K562 (cell line): ENCODE measurements around the gene DNAJC2. TPM values are rescaled to one million over a fixed set of nuclear protein-coding genes. Genes with fewer than 3 reads are reported as not detected.

Experiments used
- ATAC-seq: fragments of 200-7000 bp; cut with Tn5 transposase; 3 replicates; pipeline ENCODE4 v1.9.1; 2020; ENCODE audit warnings: moderate library complexity
- BruUV-seq: library from RNA; stranded (reverse); fragments of 400-500 nt; replicated peaks from 2 replicates; lab custom pipeline; 2021; lab: Mats Ljungman, UMichigan
- CTCF ChIA-PET: fragments of 300-600 bp; formaldehyde crosslinking; extraction: SDS; loops from one replicate; lab custom pipeline; 2021; ENCODE audit warnings: low intra/inter-chr PET ratio; lab: Yijun Ruan, JAX
- POLR2A ChIA-PET: fragments of 300-600, 350-650 bp; sonication (Branson Sonifier 250); formaldehyde crosslinking; extraction: SDS; loops from one replicate; lab custom pipeline; 2021; ENCODE audit warnings: antibody characterized with exemption, inconsistent platforms; lab: Yijun Ruan, JAX
- DNase-seq, 4 experiments: peaks; one replicate each; pipeline versions ENCODE4 v3.0.0 to v3.0.0-alpha.2; 2011 to 2018; ENCODE audit warnings: low spot score in 3 of 4, mixed read lengths in 3 of 4; ENCODE audit errors: extremely low read depth in 1 of 4
- FAIRE-seq: peaks from 2 replicates; lab custom pipeline; 2011; peaks lifted over from hg19 to GRCh38; lab: Jason Lieb, UNC
- H2AFZ ChIP-seq: 2 replicates; pipeline ENCODE4 v1.6.0; 2011; ENCODE audit warnings: low read depth, low read length, control low read depth, inconsistent platforms
- H3K27ac ChIP-seq: fragments of 200-600 bp; 3 replicates; pipeline ENCODE4 v1.8.0; 2011; ENCODE audit warnings: low read depth, mild to moderate bottlenecking, control low read depth, inconsistent platforms, low read length, moderate library complexity, mixed read lengths; ENCODE audit errors: extremely low read depth
- H3K27me3 ChIP-seq, 2 experiments: fragments of 300-600 bp in 1 of 2; 2 replicates in 1 of 2; 3 replicates in 1 of 2; pipeline versions ENCODE4 v1.6.0 to v1.8.0; 2011; ENCODE audit warnings: inconsistent platforms in 2 of 2, low read length in 2 of 2, mild to moderate bottlenecking in 1 of 2, mixed read lengths in 1 of 2, moderate library complexity in 1 of 2; ENCODE audit not compliant: control insufficient read depth in 2 of 2, insufficient read depth in 2 of 2
- H3K36me3 ChIP-seq: fragments of 300-600 bp; 3 replicates; pipeline ENCODE4 v1.8.0; 2011; ENCODE audit warnings: mild to moderate bottlenecking, low read length, inconsistent platforms; ENCODE audit not compliant: control insufficient read depth, insufficient read depth
- H3K4me1 ChIP-seq, 2 experiments: fragments of 200-600 bp in 1 of 2; replicated peaks in 1 of 2; 2 replicates in 1 of 2; 3 replicates in 1 of 2; pipeline versions ENCODE4 v1.5.1 to v1.8.0; 2011; ENCODE audit warnings: inconsistent platforms in 2 of 2, low read length in 2 of 2, mild to moderate bottlenecking in 1 of 2, mixed read lengths in 1 of 2, moderate library complexity in 1 of 2; ENCODE audit not compliant: control insufficient read depth in 2 of 2, insufficient read depth in 2 of 2
- H3K4me2 ChIP-seq: 2 replicates; pipeline ENCODE4 v1.6.1; 2011; ENCODE audit warnings: low read length, control low read depth, inconsistent platforms, mixed read lengths; ENCODE audit not compliant: insufficient read depth
- H3K4me3 ChIP-seq: fragments of 200-600 bp; sonication (generic), shearing (Covaris generic); 2 replicates; pipeline ENCODE4 v1.5.1; 2016; ENCODE audit warnings: control low read depth, inconsistent platforms
- H3K79me2 ChIP-seq: fragments of 200-600 bp; 3 replicates; pipeline ENCODE4 v1.8.0; 2011; ENCODE audit warnings: low read length, inconsistent platforms; ENCODE audit not compliant: control insufficient read depth, insufficient read depth
- H3K9ac ChIP-seq, 2 experiments: 2 replicates each; pipeline versions ENCODE4 v1.6.0 to v1.6.1; 2011; ENCODE audit warnings: low read depth in 2 of 2, low read length in 2 of 2, control low read depth in 1 of 2, inconsistent platforms in 1 of 2, mild to moderate bottlenecking in 1 of 2, mixed read lengths in 1 of 2; ENCODE audit not compliant: insufficient read depth in 1 of 2
- H3K9me1 ChIP-seq: one replicate; pipeline ENCODE4 v1.6.0; 2011; ENCODE audit warnings: inconsistent platforms, mild to moderate bottlenecking, low read length, moderate library complexity; ENCODE audit not compliant: control insufficient read depth, insufficient read depth
- H3K9me3 ChIP-seq: replicated peaks from 2 replicates; pipeline ENCODE4 v1.5.1; 2011; ENCODE audit warnings: low read depth, low read length, inconsistent platforms; ENCODE audit not compliant: control insufficient read depth, insufficient read depth
- H4K20me1 ChIP-seq: replicated peaks from 2 replicates; pipeline ENCODE4 v1.6.1; 2011; ENCODE audit warnings: low read length, inconsistent platforms, mixed read lengths; ENCODE audit not compliant: control insufficient read depth, insufficient read depth
- BCOR ChIP-seq: fragments of 450-650 bp; IDR thresholded peaks from 2 replicates; pipeline ENCODE4 v1.6.1; 2016
- HDAC8 ChIP-seq: fragments of 450-650 bp; IDR thresholded peaks from 2 replicates; pipeline ENCODE4 v1.6.1; 2016; ENCODE audit warnings: mild to moderate bottlenecking, missing genetic modification characterization, moderate library complexity, missing compliant biosample characterization
- MTA2 ChIP-seq: fragments of 450-650 bp; IDR thresholded peaks from 2 replicates; pipeline ENCODE4 v1.6.1; 2016; ENCODE audit warnings: low read depth
- NR2C1 ChIP-seq, 2 experiments: fragments of 450-650 bp; IDR thresholded peaks; 2 replicates each; pipeline ENCODE4 v1.6.1; 2017; ENCODE audit warnings: mild to moderate bottlenecking in 2 of 2, antibody characterized with exemption in 1 of 2, inconsistent platforms in 1 of 2, missing compliant biosample characterization in 1 of 2, missing genetic modification characterization in 1 of 2
- NR2C2 ChIP-seq, 2 experiments: fragments of 200-800 bp in 1 of 2; sonication (Bioruptor generic) in 1 of 2; sonication (generic) in 1 of 2; formaldehyde crosslinking in 1 of 2; IDR thresholded peaks; 2 replicates each; pipeline versions ENCODE4 v1.6.1 to v1.8.0; 2016 to 2022; ENCODE audit warnings: mild to moderate bottlenecking in 1 of 2, missing compliant biosample characterization in 1 of 2, missing genetic modification characterization in 1 of 2, missing genetic modification reagents in 1 of 2
- NR3C1 ChIP-seq: sonication (generic); formaldehyde crosslinking; IDR thresholded peaks from 2 replicates; pipeline ENCODE4 v1.8.1; 2022; ENCODE audit warnings: missing genetic modification reagents
- SIX5 ChIP-seq, 2 experiments: IDR thresholded peaks; 2 replicates each; pipeline ENCODE4 v1.6.1; 2011; ENCODE audit warnings: low read length in 2 of 2, borderline replicate concordance in 1 of 2, low read depth in 1 of 2, mild to moderate bottlenecking in 1 of 2, moderate library complexity in 1 of 2; ENCODE audit not compliant: insufficient read depth in 1 of 2
- SP1 ChIP-seq: sonication (generic); formaldehyde crosslinking; IDR thresholded peaks from 2 replicates; pipeline ENCODE4 v1.8.1; 2022; ENCODE audit warnings: mild to moderate bottlenecking, missing genetic modification reagents
- WGBS: fragments of 100-300 bp; shearing (Covaris generic); methylation state at CpG from one replicate; pipeline ENCODE4 v1.1.6; 2016; ENCODE audit warnings: low coverage, mixed read lengths; ENCODE audit not compliant: insufficient coverage; ENCODE audit errors: missing lambda C conversion rate; 5-methylcytosine and 5-hydroxymethylcytosine counted together
- in situ Hi-C: fragments of 300-500 bp; cut with MboI; formaldehyde crosslinking; loops from 4 replicates; pipeline ENCODE4 v1.15.0; 2018; ENCODE audit warnings: inconsistent platforms, mixed read lengths
- intact Hi-C: fragments of 100-400 bp; cut with micrococcal nuclease; formaldehyde crosslinking; loops from 2 replicates; pipeline ENCODE4 v1.14.2; 2022
- polyA plus RNA-seq, 8 experiments: library from polyadenylated mRNA; depleted of rRNA in 4 of 8; stranded (reverse) in 5 of 8; unstranded in 3 of 8; fragments of >200 nt; fragmentation: Nextera tagmentation in 2 of 8; fragmentation: Illumina TruSeq in 1 of 8; extraction: Ambion mirVana in 2 of 8; extraction: Trizol in 1 of 8; gene quantifications; 2 replicates each; pipeline versions ENCODE4 v1.2.1 to v1.2.3, GENCODE V29; 2011 to 2014; ENCODE audit warnings: inconsistent platforms in 1 of 8, missing spikeins in 1 of 8
- total RNA-seq, 7 experiments: library from RNA; depleted of rRNA in 6 of 7; stranded (reverse); fragments of >200 nt in 6 of 7; fragmentation: Illumina TruSeq in 2 of 7; extraction: Trizol in 2 of 7; gene quantifications; 2 replicates each; pipeline versions ENCODE4 v1.2.1 to v1.2.3, GENCODE V29; 2011 to 2021; ENCODE audit warnings: low replicate concordance in 1 of 7
- TF ChIP-seq, protein P1 (sequence below): fragments of 200-400 bp; formaldehyde crosslinking; IDR thresholded peaks from 2 replicates; pipeline ENCODE4 v1.6.1; 2017; ENCODE audit warnings: mild to moderate bottlenecking, low read depth, low read length, moderate library complexity
- TF ChIP-seq, protein P2 (sequence below): sonication (generic); formaldehyde crosslinking; IDR thresholded peaks from 2 replicates; pipeline ENCODE4 v1.8.1; 2022; ENCODE audit warnings: missing genetic modification reagents
- TF ChIP-seq, protein P3 (sequence below): fragments of 200-800 bp; sonication (Bioruptor generic); IDR thresholded peaks from 2 replicates; pipeline ENCODE4 v1.6.1; 2016; ENCODE audit warnings: missing genetic modification characterization, missing compliant biosample characterization

Gene DNAJC2
- total and polyA plus RNA-seq, 9 of the 15 experiments (the other 6 are each of a cell fraction or from before 2014, with no cell fraction given): 40.2 to 157 (median 92.1) TPM

DNA sequence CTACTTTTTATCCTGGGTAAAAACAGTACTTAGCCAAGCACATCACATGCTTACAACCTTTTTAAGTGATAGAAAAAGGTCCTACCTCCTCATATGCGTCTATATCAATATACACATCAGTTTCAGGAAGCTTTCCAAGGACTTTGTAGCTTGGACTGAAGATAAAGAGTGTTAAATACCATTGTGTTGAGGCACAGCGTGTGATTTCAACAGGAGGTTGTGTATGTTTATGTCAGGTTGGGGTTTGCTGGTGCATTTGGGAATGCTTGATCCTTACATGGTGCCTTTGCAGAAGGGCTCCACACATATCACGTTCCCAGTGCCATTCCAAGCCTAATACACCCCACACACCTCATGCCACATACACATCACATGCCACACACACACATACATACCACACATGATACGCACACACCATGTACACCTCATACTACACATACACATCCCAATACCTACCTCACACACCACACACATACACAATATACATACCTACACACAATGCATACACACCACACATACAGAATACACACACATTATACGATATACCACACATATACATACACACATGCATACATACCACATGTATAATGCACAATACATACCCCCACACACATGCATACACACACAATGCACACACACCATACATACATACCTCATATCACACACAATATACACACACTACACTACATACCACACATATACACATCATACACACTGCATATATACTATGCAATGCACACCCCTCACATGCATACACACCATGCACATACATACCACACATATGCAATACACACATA is 36.0 kb upstream of the DNAJC2 start:
- in situ Hi-C loops (no loop called here), intact Hi-C loops (no loop called here)
- WGBS: 31% methylated on average over 5 of the region's 5 CpGs
- no peaks in the 10 kb centered on the region for H3K79me2 ChIP-seq
- no peaks in the 10 kb centered on the region; the same call in 1 of the 2 replicates for H3K9me3 ChIP-seq
- no peak overlapping the region for H3K9ac ChIP-seq
- no peaks in the 10 kb centered on the region; the same call in 1 of the 2 replicates for H4K20me1 ChIP-seq
- H2AFZ ChIP-seq: peak overlapping the region; percentile 41
- no peak overlapping the region for H3K4me3 ChIP-seq
- H3K27me3 ChIP-seq: no peaks in the 10 kb centered on the region; a peak in 1 of 5 replicates
- CTCF ChIA-PET: no interaction called here
- no peak overlapping the region for H3K27ac ChIP-seq
- peak overlapping the region; percentile 17; the same call in 1 of the 2 replicates for H3K4me2 ChIP-seq
- H3K4me1 ChIP-seq: peaks cover 4 to 18% of the 10 kb centered on the region in 2 experiments; a peak in 4 of 5 replicates
- no peak for FAIRE-seq
- peaks cover 3% of the 10 kb centered on the region for H3K9me1 ChIP-seq
- peak; percentile 9; the same call in 2 of the 3 replicates for ATAC-seq
- POLR2A ChIA-PET: interaction anchor here (1.0 to 1.4 kb wide), 4 partner anchors 10 to 64 kb away, joined by 4 to 5 read pairs (median 4); partner anchors contain the start of gene PSMC2
- no TSS peak for BruUV-seq
- no peaks in the 10 kb centered on the region; the same call in 2 of the 3 replicates for H3K36me3 ChIP-seq
- DNase-seq: no peak
- TF ChIP-seq NR3C1 (CRISPR knock-in tag) (no peak), NR2C1 (IDR thresholded peaks at IDR 0.05) (no peak; the same call in 1 of the 2 replicates), NR2C1 (tag; IDR thresholded peaks at IDR 0.05) (no peak), SIX5 (IDR thresholded peaks at IDR 0.05; ENCODE audit: borderline replicate concordance in 1 of 2, insufficient read depth in 1 of 2, low read depth in 1 of 2, low read length in 2 of 2) (no peak), SP1 (CRISPR knock-in tag) (no peak), NR2C2 (CRISPR knock-in tag; IDR thresholded peaks at IDR 0.05) (peak; percentile 44; the same call in 1 of the 2 replicates), NR2C2 (tag; IDR thresholded peaks at IDR 0.05) (no peak), HDAC8 (tag) (no peak), BCOR (no peak), MTA2 (no peak)
- TF ChIP-seq, protein P1, sequence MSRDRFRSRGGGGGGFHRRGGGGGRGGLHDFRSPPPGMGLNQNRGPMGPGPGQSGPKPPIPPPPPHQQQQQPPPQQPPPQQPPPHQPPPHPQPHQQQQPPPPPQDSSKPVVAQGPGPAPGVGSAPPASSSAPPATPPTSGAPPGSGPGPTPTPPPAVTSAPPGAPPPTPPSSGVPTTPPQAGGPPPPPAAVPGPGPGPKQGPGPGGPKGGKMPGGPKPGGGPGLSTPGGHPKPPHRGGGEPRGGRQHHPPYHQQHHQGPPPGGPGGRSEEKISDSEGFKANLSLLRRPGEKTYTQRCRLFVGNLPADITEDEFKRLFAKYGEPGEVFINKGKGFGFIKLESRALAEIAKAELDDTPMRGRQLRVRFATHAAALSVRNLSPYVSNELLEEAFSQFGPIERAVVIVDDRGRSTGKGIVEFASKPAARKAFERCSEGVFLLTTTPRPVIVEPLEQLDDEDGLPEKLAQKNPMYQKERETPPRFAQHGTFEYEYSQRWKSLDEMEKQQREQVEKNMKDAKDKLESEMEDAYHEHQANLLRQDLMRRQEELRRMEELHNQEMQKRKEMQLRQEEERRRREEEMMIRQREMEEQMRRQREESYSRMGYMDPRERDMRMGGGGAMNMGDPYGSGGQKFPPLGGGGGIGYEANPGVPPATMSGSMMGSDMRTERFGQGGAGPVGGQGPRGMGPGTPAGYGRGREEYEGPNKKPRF: no peak
- TF ChIP-seq, protein P2, sequence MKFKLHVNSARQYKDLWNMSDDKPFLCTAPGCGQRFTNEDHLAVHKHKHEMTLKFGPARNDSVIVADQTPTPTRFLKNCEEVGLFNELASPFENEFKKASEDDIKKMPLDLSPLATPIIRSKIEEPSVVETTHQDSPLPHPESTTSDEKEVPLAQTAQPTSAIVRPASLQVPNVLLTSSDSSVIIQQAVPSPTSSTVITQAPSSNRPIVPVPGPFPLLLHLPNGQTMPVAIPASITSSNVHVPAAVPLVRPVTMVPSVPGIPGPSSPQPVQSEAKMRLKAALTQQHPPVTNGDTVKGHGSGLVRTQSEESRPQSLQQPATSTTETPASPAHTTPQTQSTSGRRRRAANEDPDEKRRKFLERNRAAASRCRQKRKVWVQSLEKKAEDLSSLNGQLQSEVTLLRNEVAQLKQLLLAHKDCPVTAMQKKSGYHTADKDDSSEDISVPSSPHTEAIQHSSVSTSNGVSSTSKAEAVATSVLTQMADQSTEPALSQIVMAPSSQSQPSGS (CRISPR knock-in tag): peak; percentile 47; the same call in 1 of the 2 replicates
- TF ChIP-seq, protein P3, sequence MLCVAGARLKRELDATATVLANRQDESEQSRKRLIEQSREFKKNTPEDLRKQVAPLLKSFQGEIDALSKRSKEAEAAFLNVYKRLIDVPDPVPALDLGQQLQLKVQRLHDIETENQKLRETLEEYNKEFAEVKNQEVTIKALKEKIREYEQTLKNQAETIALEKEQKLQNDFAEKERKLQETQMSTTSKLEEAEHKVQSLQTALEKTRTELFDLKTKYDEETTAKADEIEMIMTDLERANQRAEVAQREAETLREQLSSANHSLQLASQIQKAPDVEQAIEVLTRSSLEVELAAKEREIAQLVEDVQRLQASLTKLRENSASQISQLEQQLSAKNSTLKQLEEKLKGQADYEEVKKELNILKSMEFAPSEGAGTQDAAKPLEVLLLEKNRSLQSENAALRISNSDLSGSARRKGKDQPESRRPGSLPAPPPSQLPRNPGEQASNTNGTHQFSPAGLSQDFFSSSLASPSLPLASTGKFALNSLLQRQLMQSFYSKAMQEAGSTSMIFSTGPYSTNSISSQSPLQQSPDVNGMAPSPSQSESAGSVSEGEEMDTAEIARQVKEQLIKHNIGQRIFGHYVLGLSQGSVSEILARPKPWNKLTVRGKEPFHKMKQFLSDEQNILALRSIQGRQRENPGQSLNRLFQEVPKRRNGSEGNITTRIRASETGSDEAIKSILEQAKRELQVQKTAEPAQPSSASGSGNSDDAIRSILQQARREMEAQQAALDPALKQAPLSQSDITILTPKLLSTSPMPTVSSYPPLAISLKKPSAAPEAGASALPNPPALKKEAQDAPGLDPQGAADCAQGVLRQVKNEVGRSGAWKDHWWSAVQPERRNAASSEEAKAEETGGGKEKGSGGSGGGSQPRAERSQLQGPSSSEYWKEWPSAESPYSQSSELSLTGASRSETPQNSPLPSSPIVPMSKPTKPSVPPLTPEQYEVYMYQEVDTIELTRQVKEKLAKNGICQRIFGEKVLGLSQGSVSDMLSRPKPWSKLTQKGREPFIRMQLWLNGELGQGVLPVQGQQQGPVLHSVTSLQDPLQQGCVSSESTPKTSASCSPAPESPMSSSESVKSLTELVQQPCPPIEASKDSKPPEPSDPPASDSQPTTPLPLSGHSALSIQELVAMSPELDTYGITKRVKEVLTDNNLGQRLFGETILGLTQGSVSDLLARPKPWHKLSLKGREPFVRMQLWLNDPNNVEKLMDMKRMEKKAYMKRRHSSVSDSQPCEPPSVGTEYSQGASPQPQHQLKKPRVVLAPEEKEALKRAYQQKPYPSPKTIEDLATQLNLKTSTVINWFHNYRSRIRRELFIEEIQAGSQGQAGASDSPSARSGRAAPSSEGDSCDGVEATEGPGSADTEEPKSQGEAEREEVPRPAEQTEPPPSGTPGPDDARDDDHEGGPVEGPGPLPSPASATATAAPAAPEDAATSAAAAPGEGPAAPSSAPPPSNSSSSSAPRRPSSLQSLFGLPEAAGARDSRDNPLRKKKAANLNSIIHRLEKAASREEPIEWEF (CRISPR knock-in tag): no peak
